GM18858 (cell line): Measurements from ENCODE around the gene NHERF2.
A peak's percentile ranks its signal among the peaks of the same experiment; 100 is the strongest.

Experiments
- ATAC-seq: cut with Tn5 transposase; IDR thresholded peaks from one replicate; pipeline ENCODE4 v1.9.1; 2021; ENCODE audit not compliant: unreplicated experiment

Gene NHERF2

GRCh38 chr16:2026461-2027023 lies at the start of gene NHERF2:
TSS of gene NHERF2 (plus strand) at chr16:2026902. CDS start at chr16:2027006, 104 bp downstream.
- no peak for ATAC-seq

DNA sequence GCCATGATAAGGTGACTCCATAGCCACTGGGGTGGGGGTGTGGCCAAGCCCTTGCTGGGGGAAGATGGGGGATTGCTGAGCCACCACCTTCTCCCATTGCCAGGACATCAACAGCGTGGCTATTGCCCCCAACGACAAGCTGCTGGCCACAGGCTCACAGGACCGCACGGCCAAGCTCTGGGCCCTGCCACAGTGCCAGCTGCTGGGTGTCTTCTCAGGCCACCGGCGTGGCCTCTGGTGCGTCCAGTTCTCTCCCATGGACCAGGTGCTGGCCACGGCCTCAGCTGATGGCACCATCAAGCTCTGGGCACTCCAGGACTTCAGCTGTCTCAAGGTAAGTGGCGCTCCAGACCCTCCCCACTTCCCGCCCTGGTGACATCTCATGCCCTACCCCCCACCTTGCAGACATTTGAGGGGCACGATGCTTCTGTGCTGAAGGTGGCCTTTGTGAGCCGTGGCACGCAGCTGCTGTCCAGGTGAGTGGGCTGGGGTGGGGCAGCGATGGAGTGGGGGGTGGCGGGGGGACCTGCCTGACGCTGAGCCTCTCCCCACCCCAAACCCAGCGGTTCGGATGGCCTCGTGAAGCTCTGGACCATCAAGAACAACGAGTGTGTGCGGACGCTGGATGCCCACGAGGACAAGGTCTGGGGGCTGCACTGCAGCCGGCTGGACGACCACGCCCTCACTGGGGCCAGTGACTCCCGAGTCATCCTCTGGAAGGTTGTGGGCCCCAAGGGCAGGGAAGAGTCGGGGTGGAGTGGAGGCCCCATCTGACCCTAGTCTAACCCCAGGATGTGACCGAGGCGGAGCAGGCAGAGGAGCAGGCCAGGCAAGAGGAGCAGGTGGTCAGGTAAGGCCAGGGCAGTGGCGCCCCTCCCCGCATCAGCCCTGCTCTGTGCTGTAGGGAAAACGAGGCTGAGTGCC lies 49.5 kb upstream of the NHERF2 start:
- no peak for ATAC-seq

DNA sequence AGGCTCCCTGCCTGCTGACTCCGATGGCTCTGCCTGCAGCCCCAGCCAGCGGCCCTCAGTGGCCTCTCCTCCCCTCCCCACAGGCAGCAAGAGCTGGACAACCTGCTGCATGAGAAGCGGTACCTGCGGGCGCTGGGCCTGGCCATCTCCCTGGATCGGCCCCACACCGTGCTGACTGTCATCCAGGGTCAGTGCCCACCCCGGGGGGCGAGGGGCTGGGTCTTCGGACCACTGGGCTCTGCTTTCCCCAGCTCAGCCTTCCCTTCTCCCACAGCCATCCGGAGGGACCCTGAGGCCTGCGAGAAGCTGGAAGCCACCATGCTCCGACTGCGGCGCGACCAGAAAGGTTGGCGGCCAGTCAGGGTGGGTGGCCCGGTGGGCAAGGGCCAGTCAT lies 48.8 kb upstream of the NHERF2 start:
- ATAC-seq, result no peak

- no peak for ATAC-seq
These were observed 48.1 kb upstream of the NHERF2 start for GRCh38 chr16:1978476-1979120.

GRCh38 chr16:1979271-1980029 lies 47.3 kb upstream of the NHERF2 start:
- no peak for ATAC-seq

GRCh38 chr16:1980030-1980769 lies 46.5 kb upstream of the NHERF2 start:
- ATAC-seq, result no peak

DNA sequence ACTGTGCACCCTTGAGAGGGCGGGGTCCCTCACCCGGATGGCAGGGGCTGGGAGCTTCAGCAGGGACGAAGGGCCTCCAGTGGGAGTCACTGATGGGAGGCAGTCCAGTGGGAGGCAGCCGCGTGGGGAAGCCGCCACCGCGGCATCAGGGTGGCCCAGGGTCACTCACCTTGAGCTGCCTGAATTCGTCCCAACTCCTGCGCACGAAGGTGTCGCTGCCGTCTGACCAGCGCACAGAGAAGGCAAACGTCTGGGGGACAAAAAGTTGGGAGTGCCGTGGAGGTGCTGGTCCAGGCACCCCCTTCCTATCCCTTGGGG lies 46.0 kb upstream of the NHERF2 start:
- no peak for ATAC-seq

DNA sequence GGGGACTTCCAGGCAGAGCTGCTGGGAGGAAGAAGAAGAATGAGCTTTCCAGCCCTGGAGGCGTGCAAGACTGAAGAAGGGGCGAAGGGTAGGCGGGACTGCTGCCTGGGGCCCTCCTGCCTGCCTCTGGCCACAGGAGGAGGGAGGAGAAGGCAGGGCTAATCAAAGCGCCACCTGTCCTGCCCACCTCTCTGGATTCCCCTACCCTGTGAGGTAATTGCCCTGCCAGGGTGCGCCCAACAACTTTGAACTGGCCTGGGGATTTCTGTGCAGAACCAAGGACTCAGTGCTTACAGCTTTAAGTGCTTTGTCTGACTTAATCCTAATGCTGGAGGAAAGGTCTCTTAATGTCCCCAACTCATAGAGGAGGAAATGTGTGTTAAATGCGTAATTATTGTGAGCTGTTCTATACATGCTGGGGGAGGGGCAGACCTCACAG lies 45.3 kb upstream of the NHERF2 start, which contains the start of gene NOXO1:
Gene NOXO1 (minus strand): TSS at position 72 of the 439 bp plus-strand sequence. CDS start 290 bp downstream, outside the sequence.
- ATAC-seq, result no peak

GRCh38 chr16:1982013-1982433 lies 44.7 kb upstream of the NHERF2 start:
- ATAC-seq, result no peak

- no peak for ATAC-seq
These were observed 43.6 kb upstream of the NHERF2 start for GRCh38 chr16:1982991-1983543.

DNA sequence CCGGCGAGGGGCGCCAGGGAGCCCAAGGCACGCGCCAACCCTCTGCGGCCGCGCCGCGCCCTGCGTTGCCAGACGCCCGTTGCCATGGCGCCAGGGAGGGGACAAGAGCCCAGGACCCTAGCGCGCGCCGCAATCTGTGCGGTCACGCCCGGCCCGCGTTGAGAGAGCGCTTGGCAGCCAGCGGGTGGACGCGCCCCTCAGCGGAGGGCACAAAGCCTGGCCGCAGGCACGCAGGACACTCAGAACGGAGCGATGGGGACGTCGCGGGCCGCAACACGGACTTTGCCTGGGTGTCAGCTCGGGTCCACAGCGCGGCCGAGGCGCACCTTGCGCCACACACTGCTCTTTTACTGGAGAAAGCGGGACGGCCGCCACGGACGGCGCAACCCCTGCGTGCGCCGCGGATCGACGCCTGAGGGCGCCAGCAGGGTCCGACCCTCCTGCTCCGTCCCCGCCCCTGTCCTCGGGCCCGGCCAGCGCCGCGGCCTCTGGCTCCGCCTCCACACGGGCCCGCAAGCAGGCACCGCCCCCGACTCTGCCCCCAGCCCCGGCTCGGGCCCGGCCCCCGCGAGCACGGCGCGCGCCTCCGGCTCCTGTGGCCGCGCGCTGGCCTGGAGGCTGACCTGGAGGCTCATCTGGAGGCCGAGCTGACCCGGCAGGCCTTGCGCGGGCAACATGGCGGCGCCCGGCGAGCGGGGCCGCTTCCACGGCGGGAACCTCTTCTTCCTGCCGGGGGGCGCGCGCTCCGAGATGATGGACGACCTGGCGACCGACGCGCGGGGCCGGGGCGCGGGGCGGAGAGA lies 43.0 kb upstream of the NHERF2 start, which contains the start of gene GFER:
Gene GFER (plus strand): TSS at position 650 of the 803 bp plus-strand sequence. CDS start 26 bp downstream, at position 676.
- peak; percentile 58 for ATAC-seq

DNA sequence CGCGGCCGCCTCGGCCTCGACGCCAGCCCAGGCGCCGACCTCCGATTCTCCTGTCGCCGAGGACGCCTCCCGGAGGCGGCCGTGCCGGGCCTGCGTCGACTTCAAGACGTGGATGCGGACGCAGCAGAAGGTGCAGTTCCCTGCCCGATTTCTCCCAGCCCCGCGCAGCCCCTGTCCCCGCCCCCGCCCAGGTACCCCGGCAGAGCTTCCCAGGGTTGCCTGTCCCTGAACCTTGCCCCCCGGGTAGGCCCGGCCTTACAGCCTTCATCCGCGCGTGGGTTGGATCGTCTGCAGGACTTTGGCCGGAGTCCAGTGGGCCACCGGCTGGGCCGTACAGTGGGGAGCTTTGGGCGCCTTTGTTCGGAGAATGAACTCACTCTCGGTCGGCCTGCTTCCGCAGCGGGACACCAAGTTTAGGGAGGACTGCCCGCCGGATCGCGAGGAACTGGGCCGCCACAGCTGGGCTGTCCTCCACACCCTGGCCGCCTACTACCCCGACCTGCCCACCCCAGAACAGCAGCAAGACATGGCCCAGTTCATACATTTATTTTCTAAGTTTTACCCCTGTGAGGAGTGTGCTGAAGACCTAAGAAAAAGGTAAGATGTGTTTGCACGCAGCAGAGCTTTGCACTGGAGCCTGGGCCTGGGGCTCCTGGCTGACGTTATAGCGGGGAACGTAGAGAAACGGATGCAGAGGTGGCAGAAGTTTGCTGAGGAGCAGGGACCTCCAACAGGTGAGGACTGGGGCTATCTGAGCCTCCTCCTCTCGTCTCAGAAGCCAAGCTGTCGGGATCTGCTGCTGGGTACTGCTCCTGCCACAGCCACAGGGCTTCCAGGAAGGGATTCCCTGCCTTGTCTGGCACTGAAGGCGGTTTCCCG lies 42.1 kb upstream of the NHERF2 start:
- no peak for ATAC-seq

GRCh38 chr16:1985466-1986150 lies 41.1 kb upstream of the NHERF2 start:
- ATAC-seq, result no peak

DNA sequence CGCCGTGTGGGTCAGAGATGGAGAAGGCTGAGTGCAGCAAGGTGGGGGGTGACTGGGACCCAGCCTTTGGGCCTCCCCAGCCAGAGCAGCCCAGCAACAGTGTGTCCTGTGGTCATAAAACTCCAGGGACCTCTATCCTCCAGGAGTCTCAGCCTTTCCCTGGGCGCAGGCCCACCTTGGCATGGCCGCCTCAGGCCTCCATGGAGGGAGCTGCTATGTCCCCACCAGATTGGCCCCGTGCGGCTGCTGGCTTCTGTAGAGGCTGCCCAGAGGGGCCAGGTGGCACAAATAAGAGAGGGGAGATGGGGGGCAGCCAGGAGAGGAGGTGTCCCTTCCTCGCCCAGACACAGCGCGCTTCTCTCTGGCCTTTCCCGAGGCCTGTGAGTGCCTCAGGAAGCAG lies 39.5 kb upstream of the NHERF2 start:
- no peak for ATAC-seq

GRCh38 chr16:1989209-1990100 lies 37.2 kb upstream of the NHERF2 start, which contains the start of gene SYNGR3:
TSS of gene SYNGR3 (plus strand) at chr16:1989970. CDS start at chr16:1990103, 133 bp downstream.
- ATAC-seq, result no peak

DNA sequence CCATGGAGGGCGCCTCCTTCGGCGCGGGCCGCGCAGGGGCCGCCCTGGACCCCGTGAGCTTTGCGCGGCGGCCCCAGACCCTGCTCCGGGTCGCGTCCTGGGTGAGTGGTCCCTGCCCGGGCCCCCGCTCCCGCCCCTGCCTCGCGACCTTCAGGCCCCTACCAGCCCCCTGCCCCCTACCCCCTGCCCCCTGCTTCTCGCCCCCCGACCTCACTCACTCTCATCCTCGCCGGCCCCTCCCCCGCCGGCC lies 36.7 kb upstream of the NHERF2 start:
- no peak for ATAC-seq
